Islet of Langerhans (tissue), 1 donor: ENCODE results near the gene EIF4EBP3.

Source experiments
- FAIRE-seq: peaks from one replicate; lab custom pipeline; 2011; peaks lifted over from hg19 to GRCh38; lab: Jason Lieb, UNC

The EIF4EBP3 gene

DNA sequence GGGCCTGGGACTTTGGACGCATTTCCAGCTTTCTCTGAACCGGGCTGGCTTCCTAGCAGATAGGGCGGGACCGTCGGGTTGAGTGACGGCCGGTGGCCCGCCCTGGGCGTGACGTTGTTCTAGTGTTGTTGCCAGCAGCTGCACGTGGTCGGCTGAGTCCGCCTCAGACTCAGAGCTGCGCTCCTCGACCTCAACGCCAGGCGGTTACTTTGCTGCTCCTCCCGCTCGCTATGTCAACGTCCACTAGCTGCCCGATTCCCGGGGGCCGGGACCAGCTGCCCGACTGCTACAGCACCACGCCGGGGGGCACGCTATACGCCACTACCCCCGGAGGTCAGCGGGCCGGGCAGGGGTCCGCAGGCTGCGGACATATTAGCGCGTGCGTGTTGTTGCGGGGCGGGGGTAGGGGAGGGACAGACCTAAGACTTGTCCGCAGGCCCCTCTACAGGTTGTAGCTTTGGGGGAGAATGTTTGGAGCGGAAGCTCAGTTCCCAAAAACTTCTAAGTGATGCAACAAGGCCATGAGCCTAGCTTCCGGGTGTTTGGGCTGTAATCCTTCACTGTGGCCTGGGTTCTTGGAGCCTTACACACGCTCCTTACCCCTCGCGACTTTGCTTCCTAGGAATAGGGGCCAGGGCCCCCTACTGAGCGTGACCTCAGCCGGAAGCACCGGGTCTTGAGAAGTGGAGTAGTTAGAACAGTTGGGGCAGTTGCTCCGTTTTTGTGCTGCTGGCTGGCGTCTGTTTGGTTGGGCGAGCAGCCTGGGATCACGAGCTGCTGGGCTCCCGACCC, at the start of gene EIF4EBP3:
EIF4EBP3 (plus strand) TSS at position 155 of the 792 bp plus-strand sequence; CDS start at position 231, 76 bp downstream.
- peak; percentile 33 for FAIRE-seq

GRCh38 chr5:140497897-140498296, 49.6 kb upstream of the EIF4EBP3 start:
- no peak for FAIRE-seq

GRCh38 chr5:140498591-140498990, 48.9 kb upstream of the EIF4EBP3 start:
- FAIRE-seq: peak; percentile 94

DNA sequence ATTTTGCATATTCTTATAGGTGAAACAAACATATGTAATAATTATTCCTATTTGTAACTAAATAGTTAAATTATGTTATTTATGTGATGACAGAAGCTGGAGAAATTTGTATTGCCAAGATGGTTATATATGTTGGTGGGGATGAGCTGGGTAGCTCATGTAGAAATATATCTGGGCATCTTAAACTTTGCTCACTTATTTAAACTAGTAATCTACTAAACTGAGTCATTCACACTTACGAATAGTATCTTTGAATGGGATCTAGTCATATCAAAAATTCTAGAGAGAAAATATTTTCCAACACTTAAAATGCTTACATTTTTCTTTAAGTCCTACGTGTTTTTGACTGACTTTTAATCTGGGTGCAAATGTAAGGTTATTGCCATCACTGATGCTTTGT, 44.6 kb upstream of the EIF4EBP3 start:
- no peak for FAIRE-seq

DNA sequence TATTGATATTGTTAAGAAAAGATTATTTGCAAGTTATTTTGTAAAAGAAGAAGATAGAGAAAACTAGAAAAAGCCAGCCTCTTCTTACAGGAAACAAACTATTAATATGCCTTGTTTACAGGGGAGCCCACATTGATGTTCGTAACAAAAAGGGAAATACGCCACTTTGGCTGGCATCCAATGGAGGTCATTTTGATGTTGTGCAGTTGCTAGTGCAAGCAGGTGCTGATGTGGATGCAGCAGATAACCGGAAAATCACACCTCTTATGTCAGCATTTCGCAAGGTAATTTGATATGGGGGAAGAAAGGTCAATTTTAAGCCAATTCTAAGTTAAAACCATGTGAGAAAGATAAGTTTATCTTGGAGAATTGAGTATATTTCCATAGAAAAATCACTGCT, 37.6 kb upstream of the EIF4EBP3 start:
- no peak for FAIRE-seq

- no peak for FAIRE-seq
These were observed 34.3 kb upstream of the EIF4EBP3 start for GRCh38 chr5:140513124-140513523.

DNA sequence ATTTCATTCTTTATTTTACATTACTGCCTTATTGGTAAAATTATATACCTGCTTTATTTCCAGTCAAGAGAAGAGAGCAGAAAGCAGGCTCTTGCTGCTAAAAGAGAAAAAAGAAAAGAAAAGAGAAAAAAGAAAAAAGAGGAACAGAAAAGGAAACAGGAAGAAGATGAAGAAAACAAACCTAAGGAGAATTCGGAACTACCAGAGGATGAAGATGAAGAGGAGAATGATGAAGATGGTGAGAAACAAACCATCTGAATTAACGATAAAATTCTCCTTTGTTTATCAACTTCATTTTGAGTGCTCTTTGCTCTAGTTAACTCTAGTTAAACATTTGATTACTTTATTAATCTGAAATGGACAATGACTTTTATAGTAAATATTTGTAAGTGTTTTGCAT, 23.5 kb upstream of the EIF4EBP3 start:
- FAIRE-seq: no peak

DNA sequence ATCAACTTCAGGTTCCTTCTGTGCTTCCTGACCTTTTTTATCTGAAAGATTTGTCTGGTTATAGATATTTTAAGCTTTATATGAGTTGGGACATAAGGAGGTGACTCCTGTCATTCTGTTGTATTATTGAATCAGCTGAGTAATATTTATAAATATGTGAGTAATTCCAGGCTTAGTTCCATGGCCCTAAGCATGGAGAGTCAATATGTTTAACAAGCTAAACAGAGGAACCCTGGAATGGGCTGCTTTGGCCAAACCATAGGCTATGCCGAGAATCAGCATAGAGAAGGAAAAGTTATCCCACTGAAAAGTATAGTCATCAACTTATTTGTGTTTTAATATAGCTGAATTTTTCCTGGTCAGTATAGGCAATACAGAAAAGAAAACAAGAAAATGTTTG, 7.2 kb upstream of the EIF4EBP3 start:
- FAIRE-seq: no peak

GRCh38 chr5:140542972-140543371, 4.5 kb upstream of the EIF4EBP3 start:
- no peak for FAIRE-seq

DNA sequence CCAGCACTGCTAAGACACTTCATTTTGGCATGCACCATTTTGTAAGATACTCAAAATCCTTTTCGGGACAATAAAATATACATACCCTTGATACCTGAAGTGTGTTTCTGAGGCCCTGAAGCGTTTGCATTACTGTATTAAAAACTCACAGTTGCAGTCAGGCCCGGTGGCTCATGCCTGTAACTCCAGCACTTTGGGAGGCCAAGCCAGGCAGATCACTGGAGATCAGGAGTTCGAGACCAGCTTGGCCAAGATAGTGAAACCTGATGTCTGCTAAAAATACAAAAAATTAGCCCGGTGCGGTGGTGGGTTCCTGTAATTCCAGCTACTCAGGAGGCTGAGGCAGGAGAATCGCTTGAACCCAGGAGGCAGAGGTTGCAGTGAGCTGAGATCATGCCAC, 2.5 kb upstream of the EIF4EBP3 start:
- no peak for FAIRE-seq

- FAIRE-seq: no peak
These were observed 1.9 kb upstream of the EIF4EBP3 start for GRCh38 chr5:140545606-140546005.

DNA sequence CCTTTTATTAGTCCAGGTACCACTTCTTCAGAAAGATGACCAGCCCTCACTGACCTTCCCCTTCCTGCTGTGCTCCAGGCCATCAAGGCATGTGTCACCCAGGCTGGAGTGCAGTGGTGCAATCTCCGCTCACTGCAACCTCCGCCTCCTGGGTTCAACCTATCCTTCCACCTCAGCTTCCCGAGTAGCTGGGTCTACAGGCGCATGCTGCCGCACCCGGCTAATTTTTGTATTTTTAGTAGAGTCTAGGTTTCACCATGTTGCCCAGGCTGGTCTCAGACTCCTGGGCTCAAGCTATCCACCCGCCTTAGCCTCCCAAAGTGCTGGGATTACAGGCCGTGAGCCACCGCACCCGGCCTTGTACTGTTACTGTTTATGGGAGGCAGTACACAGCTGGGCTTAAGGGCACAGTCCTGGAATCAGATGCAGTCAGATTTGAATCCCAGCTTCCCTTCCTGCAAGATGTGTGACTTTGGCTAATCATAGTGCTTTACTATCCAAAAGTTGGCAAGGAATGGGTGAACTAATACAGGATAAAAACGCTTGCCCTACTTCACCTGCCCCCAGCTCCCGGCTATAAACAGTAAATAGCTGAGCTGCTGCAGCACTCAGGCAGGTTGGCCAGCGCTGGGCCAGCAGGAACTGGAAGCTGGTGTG, 483 bp upstream of the EIF4EBP3 start:
- no peak for FAIRE-seq

DNA sequence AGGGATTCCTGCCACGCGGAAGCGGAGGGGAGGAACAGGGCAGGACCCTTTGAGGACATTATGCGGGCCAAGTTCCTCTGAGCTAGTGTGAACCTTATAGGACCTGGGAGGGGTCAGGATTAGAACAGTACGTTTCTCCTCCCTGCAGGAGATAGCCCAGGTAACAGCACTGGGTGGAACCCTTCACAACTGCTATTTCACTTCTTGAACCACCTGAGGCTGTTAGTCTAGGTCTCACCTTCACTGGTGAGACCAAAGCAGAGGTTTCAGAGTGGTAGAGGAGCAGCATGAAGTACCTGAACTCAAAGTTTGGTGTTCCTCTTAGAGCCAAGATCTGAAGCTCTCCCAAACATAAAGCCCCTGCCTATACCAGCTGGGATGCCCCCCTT, 832 bp downstream of the EIF4EBP3 start:
- FAIRE-seq: no peak

DNA sequence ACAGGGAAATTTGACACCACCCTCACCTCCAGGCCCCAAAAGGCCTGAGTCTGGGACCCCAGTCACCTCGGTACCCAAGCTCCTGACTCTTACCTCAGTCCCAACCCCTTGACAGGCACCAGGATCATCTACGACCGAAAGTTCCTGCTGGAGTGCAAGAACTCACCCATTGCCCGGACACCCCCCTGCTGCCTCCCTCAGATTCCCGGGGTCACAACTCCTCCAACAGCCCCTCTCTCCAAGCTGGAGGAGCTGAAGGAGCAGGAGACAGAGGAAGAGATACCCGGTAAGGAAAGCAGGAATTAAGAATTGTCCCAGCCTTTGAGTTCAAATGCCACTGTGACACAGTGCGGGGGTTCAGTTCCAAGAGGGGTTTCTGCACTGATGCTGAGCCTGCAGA, 1.3 kb downstream of the EIF4EBP3 start:
- no peak for FAIRE-seq

DNA sequence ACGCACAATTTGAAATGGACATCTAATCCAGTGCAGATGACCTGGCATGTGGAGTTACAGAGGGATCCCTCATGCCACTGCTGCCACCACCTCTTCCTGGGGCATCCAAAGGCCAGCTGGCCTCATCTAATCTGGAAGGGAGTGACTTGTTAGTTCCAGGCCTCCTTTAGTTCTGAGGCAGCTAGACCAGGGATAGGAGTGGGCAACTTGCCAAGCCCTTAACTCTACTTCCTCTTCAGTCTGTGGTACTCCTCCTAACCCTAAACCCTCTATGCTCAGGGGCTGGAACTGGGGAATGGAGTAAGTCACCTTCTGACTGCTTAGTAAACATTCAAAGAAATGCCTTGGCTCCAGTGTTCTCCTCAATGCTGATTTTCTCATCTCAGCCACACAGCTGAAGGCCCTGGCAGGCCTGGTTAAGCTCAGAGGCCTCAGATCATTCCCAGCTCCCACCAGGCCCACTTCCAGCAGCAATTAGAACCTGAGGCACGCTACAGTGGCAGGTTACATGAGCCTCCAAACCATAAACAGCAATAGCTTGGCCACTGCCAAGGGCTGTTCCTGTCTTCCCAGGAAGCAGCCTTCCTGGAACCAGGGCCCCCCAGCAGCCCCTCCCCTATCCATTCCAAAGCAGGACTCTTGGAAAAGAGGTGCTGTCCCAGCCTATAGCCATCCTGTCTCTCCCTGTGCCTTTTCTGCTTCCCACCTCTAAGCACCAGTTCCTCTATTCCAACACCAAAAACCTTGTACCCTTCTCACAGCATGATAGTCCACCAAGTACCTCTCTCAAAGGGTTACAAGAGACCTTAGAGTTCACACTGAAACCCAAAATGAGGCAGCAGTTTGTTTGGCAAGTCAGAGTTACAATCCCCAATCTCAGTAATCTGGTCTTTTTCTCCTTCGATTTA, 2.0 kb downstream of the EIF4EBP3 start:
- no peak for FAIRE-seq

DNA sequence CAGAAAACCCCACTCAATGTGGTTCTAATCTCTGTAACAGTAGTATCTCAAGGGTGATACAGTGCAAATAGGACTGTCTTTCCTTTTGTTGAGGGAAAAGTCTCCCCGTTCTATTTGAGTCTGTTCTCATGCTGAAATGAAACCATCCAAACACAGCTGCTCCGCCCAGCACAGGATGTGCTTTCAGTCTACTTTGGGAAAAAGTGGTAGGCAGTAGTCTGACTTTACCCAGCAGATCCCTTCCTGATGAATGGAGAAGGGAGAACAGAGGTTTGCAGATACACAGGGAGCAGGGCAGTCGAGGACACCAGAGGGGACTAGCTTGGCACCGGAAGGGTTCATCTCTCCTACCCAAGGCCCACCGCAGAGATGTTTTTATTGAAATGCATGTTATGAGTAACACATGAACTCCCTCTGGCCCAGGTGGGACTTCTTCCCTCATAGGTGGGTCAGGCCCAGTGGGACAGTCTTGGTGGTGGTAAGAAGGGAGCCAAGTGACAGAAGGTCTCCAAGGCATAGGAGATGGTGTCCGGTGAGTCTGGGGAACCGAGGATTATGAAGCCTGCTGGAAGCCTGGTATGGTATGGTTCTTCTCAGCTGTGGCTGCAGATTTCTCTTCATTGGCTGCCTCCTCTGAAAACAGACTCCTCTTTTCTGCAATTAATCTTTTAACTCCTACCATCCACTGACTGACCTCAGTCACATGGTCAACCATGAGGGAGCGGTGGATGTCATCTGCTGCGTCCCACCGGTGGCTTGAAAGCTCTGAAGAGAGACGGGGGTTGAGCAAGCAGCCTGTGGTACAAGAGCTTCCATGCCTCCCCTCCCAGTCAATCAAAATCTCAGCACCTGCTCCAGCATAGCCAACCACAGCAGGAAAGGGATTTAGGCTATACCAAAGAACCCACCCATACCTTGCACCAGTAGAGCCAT, 3.0 kb downstream of the EIF4EBP3 start:
- no peak for FAIRE-seq

DNA sequence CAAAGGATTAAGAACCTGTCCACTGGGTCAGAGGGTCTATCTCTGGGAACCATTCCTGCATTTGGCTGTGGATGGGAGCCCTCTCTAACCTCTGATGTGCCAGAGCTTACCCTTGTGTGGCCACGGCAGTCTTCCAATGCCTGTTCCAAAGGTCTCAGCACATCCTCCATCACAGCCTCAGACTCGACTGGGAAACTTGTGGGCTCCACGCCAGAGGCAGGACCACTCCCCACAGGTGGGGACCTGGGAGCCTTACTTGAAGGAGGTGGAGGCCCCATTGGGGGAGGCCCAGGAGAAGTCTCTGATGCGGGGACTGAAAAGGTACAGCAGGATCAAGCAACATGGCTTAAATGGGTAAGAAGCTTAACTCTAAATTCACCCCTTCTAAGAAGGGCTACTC, 4.4 kb downstream of the EIF4EBP3 start:
- no peak for FAIRE-seq

GRCh38 chr5:140553657-140554056, 6.2 kb downstream of the EIF4EBP3 start:
- FAIRE-seq: no peak

GRCh38 chr5:140554454-140554853, 7.0 kb downstream of the EIF4EBP3 start:
- no peak for FAIRE-seq

DNA sequence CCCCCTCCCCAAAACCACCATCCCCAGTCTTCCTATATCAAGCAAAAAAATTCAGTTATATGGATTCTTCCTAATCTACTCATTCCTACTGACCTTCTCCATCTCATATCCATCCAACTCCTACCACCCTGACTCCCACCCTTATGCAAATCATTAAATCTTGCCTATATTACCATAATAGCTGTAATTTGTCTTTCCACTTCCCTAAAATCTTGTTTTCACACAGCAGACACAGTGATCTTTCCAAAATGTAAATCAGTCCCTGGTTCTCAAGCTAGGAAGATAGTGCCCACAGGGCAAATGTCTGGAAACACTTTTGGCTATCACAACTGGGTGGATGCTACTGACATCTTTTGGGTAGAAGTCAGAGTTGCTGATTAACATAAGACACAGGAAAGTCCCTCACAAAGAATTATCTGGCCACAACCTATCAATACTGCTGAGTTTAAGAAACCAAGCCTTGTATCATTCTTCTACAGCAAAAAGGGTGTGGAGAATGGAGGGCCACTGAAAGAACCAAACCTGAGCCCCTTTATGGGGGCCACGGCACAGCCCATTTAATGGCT, 8.4 kb downstream of the EIF4EBP3 start:
- FAIRE-seq: no peak

DNA sequence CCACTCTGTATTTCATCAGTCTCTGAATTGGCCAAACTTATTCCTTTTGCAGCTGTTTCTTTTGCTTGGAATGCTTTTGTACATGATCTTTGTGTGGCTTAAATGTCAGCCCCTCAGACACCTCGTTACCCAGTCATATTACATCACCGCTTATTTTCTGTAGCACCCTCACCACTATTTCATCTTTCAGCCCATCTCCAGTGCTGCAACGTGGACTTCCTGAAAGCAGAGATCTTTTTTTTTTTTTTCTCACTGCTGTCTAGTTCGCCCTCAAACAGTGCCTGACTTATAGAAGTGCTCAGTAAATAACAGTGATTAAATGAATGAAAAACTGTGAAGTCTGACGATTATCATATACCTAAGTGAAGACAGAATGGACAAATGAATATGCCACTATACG, 9.0 kb downstream of the EIF4EBP3 start:
- no peak for FAIRE-seq
